NB4 (cell line): ENCODE data around the gene CHST9.

Experiments used
- DNase-seq: peaks from one replicate; pipeline ENCODE4 v3.0.0; 2010; ENCODE audit warnings: low read depth
- H3K4me3 ChIP-seq: one replicate; pipeline ENCODE4 v1.5.1; 2011; ENCODE audit warnings: mild to moderate bottlenecking, low read depth, low read length, moderate library complexity
- CTCF ChIP-seq: IDR thresholded peaks from one replicate; pipeline ENCODE4 v1.5.1; 2012; ENCODE audit warnings: low read depth, low read length
- MYC ChIP-seq: IDR thresholded peaks from 2 replicates; pipeline ENCODE4 v1.6.1; 2011; ENCODE audit warnings: low read depth, low read length
- POLR2A ChIP-seq: IDR thresholded peaks from 2 replicates; pipeline ENCODE4 v1.6.1; 2011; ENCODE audit warnings: mild to moderate bottlenecking; ENCODE audit not compliant: insufficient read length; ENCODE audit errors: extremely low read depth
- TF ChIP-seq, protein P1 (sequence below): IDR thresholded peaks from 2 replicates; pipeline ENCODE4 v1.6.1; 2011; ENCODE audit warnings: low read depth, low read length

Gene CHST9

GRCh38 chr18:27135504-27136207 is 49.5 kb downstream of the CHST9 start:
- H3K4me3 ChIP-seq = no peak overlapping the region
- no peak for TF ChIP-seq POLR2A
- TF ChIP-seq CTCF = no peak
- TF ChIP-seq, protein P1, sequence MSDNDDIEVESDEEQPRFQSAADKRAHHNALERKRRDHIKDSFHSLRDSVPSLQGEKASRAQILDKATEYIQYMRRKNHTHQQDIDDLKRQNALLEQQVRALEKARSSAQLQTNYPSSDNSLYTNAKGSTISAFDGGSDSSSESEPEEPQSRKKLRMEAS = no peak
- no peak for TF ChIP-seq MYC
- no peak for DNase-seq

- TF ChIP-seq POLR2A (no peak), CTCF (no peak), MYC (no peak)
- TF ChIP-seq, protein P1 = no peak
- no peak for DNase-seq
- no peak overlapping the region for H3K4me3 ChIP-seq
These were observed 55.0 kb downstream of the CHST9 start for GRCh38 chr18:27130065-27130630.

DNA sequence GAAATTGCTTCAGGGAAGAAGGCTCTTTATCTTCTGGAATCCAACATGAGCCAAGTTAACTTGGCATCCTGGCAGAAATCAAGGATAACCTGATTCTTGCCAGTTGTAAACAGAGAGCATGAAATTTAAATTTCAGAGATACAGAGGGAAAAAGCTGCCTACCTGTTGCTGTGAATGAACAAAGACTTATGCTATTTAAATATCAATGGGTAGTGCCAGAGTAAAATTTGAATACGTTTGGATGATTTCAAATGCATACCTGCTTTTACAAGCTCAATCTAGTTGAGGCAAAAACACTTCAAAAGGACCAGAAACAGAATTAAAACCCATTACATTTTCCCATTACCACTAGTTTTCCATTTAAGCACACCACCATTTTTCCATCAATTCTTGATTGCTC is 60.9 kb downstream of the CHST9 start:
- DNase-seq = no peak
- TF ChIP-seq MYC (no peak), CTCF (no peak), POLR2A (no peak)
- TF ChIP-seq, protein P1 = no peak
- H3K4me3 ChIP-seq = no peak overlapping the region

DNA sequence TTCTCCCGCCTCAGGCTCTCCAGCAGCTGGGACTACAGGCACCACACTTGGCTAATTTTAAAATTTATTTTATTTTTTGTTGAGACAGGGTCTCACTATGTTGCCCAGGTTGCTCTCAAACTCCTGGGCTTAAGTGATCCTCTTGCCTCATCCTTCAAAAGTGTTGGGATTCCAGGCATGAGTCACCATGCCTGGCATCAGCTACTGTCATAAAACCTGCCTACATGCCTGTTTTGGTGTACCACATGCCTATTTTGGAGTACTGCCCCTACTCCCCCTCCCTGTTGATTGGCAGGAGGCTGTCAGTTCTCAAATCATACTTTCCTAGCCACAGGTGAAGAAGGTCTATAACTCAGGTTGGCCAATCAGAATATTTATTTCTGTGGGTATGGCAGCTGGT is 64.0 kb downstream of the CHST9 start:
- no peak overlapping the region for H3K4me3 ChIP-seq
- no peak for DNase-seq
- TF ChIP-seq MYC = no peak
- TF ChIP-seq POLR2A = no peak
- TF ChIP-seq CTCF = no peak
- TF ChIP-seq, protein P1 = no peak

DNA sequence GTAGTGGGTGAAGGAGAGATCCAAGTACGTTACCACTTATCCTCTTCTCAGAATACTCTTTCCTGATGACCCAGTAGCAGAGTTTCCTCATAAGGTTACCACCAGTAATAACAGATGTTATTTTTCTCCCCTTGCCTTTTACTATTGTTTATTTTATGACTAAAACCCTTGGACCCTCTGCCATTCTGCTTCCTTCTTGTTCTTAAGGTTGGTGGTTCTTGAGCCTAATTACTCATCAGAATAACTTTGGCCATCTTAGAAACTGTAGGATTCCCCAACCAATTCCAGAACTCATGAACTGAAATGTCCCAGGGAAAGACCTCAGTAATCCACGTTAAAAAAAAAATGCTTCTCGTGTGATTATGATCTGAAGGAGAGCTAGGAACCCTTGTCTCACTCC is 64.9 kb downstream of the CHST9 start:
- DNase-seq = no peak
- H3K4me3 ChIP-seq = no peak overlapping the region
- TF ChIP-seq POLR2A (no peak), CTCF (no peak), MYC (no peak)
- TF ChIP-seq, protein P1 = no peak
